ENCODE measurements around the gene CUX1.

CUX1 gene

GRCh38 chr7:101775181-101775580, 42.2 kb upstream of the CUX1 start:
- TF ChIP-seq USF1 (IDR thresholded peaks at IDR 0.05) (no peak), ZBTB7A (IDR thresholded peaks at IDR 0.05; ENCODE audit: low read depth) (no peak), YY1 (IDR thresholded peaks at IDR 0.05; ENCODE audit: low read depth) (no peak), FOXM1 (IDR thresholded peaks at IDR 0.05; ENCODE audit: borderline replicate concordance, low read depth) (no peak)

- TF ChIP-seq NFIC (IDR thresholded peaks at IDR 0.05) (no peak), MAX (IDR thresholded peaks at IDR 0.05) (no peak), TCF12 (IDR thresholded peaks at IDR 0.05; ENCODE audit: low read depth) (no peak), TEAD4 (IDR thresholded peaks at IDR 0.05) (no peak), USF1 (IDR thresholded peaks at IDR 0.05) (no peak), CREB1 (IDR thresholded peaks at IDR 0.05; ENCODE audit: low read depth) (no peak), EP300 (IDR thresholded peaks at IDR 0.05; ENCODE audit: borderline replicate concordance) (no peak), YY1 (IDR thresholded peaks at IDR 0.05; ENCODE audit: low read depth) (no peak), ZBTB7A (IDR thresholded peaks at IDR 0.05; ENCODE audit: low read depth) (no peak)
These were observed 39.3 kb upstream of the CUX1 start for GRCh38 chr7:101778026-101778580.

GRCh38 chr7:101779267-101779666, 38.2 kb upstream of the CUX1 start:
- TF ChIP-seq TCF12 (IDR thresholded peaks at IDR 0.05; ENCODE audit: low read depth) (no peak), ZBTB7A (IDR thresholded peaks at IDR 0.05; ENCODE audit: low read depth) (no peak), CEBPB (IDR thresholded peaks at IDR 0.05) (no peak), REST (IDR thresholded peaks at IDR 0.05; ENCODE audit: low read depth) (no peak), MAX (IDR thresholded peaks at IDR 0.05) (no peak), NFIC (IDR thresholded peaks at IDR 0.05) (no peak), CREB1 (IDR thresholded peaks at IDR 0.05; ENCODE audit: low read depth) (no peak), YY1 (IDR thresholded peaks at IDR 0.05; ENCODE audit: low read depth) (no peak), USF1 (IDR thresholded peaks at IDR 0.05) (no peak), RAD21 (IDR thresholded peaks at IDR 0.05; ENCODE audit: low read depth) (no peak), TAF1 (IDR thresholded peaks at IDR 0.05; ENCODE audit: low read depth) (no peak), EP300 (IDR thresholded peaks at IDR 0.05; ENCODE audit: borderline replicate concordance) (no peak), TEAD4 (IDR thresholded peaks at IDR 0.05) (no peak)

GRCh38 chr7:101780281-101780680, 37.1 kb upstream of the CUX1 start:
- TF ChIP-seq TEAD4 (IDR thresholded peaks at IDR 0.05) (no peak), RAD21 (IDR thresholded peaks at IDR 0.05; ENCODE audit: low read depth) (no peak), ZBTB7A (IDR thresholded peaks at IDR 0.05; ENCODE audit: low read depth) (no peak), YY1 (IDR thresholded peaks at IDR 0.05; ENCODE audit: low read depth) (no peak), TAF1 (IDR thresholded peaks at IDR 0.05; ENCODE audit: low read depth) (no peak), EGR1 (IDR thresholded peaks at IDR 0.05) (no peak), NFIC (IDR thresholded peaks at IDR 0.05) (no peak), CEBPB (IDR thresholded peaks at IDR 0.05) (no peak), EP300 (IDR thresholded peaks at IDR 0.05; ENCODE audit: borderline replicate concordance) (no peak), TCF12 (IDR thresholded peaks at IDR 0.05; ENCODE audit: low read depth) (no peak), MAX (IDR thresholded peaks at IDR 0.05) (no peak), FOXM1 (IDR thresholded peaks at IDR 0.05; ENCODE audit: borderline replicate concordance, low read depth) (no peak), CREB1 (IDR thresholded peaks at IDR 0.05; ENCODE audit: low read depth) (no peak), REST (IDR thresholded peaks at IDR 0.05; ENCODE audit: low read depth) (no peak), USF1 (IDR thresholded peaks at IDR 0.05) (no peak)

GRCh38 chr7:101781439-101781838, 36.0 kb upstream of the CUX1 start:
- TF ChIP-seq RAD21 (IDR thresholded peaks at IDR 0.05; ENCODE audit: low read depth) (no peak), TAF1 (IDR thresholded peaks at IDR 0.05; ENCODE audit: low read depth) (no peak), EP300 (IDR thresholded peaks at IDR 0.05; ENCODE audit: borderline replicate concordance) (no peak), ZBTB7A (IDR thresholded peaks at IDR 0.05; ENCODE audit: low read depth) (no peak), REST (IDR thresholded peaks at IDR 0.05; ENCODE audit: low read depth) (no peak), FOXM1 (IDR thresholded peaks at IDR 0.05; ENCODE audit: borderline replicate concordance, low read depth) (no peak), CEBPB (IDR thresholded peaks at IDR 0.05) (no peak), TEAD4 (IDR thresholded peaks at IDR 0.05) (no peak), USF1 (IDR thresholded peaks at IDR 0.05) (no peak), EGR1 (IDR thresholded peaks at IDR 0.05) (no peak), CREB1 (IDR thresholded peaks at IDR 0.05; ENCODE audit: low read depth) (no peak), NFIC (IDR thresholded peaks at IDR 0.05) (no peak), MAX (IDR thresholded peaks at IDR 0.05) (no peak), TCF12 (IDR thresholded peaks at IDR 0.05; ENCODE audit: low read depth) (no peak), YY1 (IDR thresholded peaks at IDR 0.05; ENCODE audit: low read depth) (no peak)
